WTC11 (cell line): ENCODE measurements around the gene UBXN2A. TPM values are rescaled to one million over a fixed set of nuclear protein-coding genes. Genes with fewer than 3 reads are reported as not detected.

ENCODE experiments used
- ATAC-seq: fragments of 200-7000 bp; cut with Tn5 transposase; 2 replicates; pipeline ENCODE4 v1.10.0; 2021; ENCODE audit warnings: mild to moderate bottlenecking, moderate library complexity
- CTCF ChIA-PET: fragments of 300-600 bp; sonication (Branson Sonifier 250); formaldehyde crosslinking; loops from one replicate; lab custom pipeline; 2021; ENCODE audit warnings: antibody characterized with exemption; lab: Charles Lee
- POLR2A ChIA-PET: fragments of 350-600 bp; sonication (Branson Sonifier 250); formaldehyde crosslinking; loops from one replicate; lab custom pipeline; 2021; ENCODE audit warnings: antibody characterized with exemption; lab: Charles Lee
- DNase-seq: peaks from one replicate; pipeline ENCODE4 v3.0.0; 2021; ENCODE audit warnings: low spot score
- H3K27ac Mint-ChIP-seq: 2 replicates; pipeline ENCODE4 v1.8.0; 2021; ENCODE audit warnings: mixed read lengths
- H3K27me3 Mint-ChIP-seq: 2 replicates; pipeline ENCODE4 v1.8.0; 2021; ENCODE audit warnings: low read depth, mild to moderate bottlenecking, moderate library complexity, mixed read lengths
- H3K36me3 Mint-ChIP-seq: 2 replicates; pipeline ENCODE4 v1.8.0; 2021; ENCODE audit warnings: mixed read lengths
- H3K4me1 Mint-ChIP-seq: 2 replicates; pipeline ENCODE4 v1.8.0; 2022; ENCODE audit warnings: mixed read lengths
- H3K4me3 Mint-ChIP-seq: 2 replicates; pipeline ENCODE4 v1.8.0; 2021; ENCODE audit warnings: mild to moderate bottlenecking, moderate library complexity, mixed read lengths
- H3K9me3 Mint-ChIP-seq: 2 replicates; pipeline ENCODE4 v1.8.0; 2021; ENCODE audit warnings: mixed read lengths
- E2F5 ChIP-seq: sonication (generic); formaldehyde crosslinking; IDR thresholded peaks from 2 replicates; pipeline ENCODE4 v1.8.1; 2022; ENCODE audit warnings: mild to moderate bottlenecking, moderate library complexity, missing genetic modification reagents
- total RNA-seq: library from RNA; stranded (reverse); gene quantifications from 3 replicates; pipeline ENCODE4 v1.2.3, GENCODE V29; 2021

Gene UBXN2A
- total RNA-seq, 1 experiment from 2014 or later: 16.8 TPM

- Mint-ChIP-seq H3K27me3 (no peaks in the 10 kb centered on the region), H3K4me1 (peaks cover 4% of the 10 kb centered on the region; the same call in 1 of the 2 replicates), H3K9me3 (no peaks in the 10 kb centered on the region), H3K36me3 (peaks cover 22% of the 10 kb centered on the region), H3K4me3 (no peak overlapping the region), H3K27ac (no peak overlapping the region)
- ChIA-PET CTCF (interaction anchor here (2.3 kb wide), 1 partner anchor 31 kb away, joined by 5 read pairs; the partner anchor contains the start of gene TP53I3), POLR2A (no interaction called here)
- ATAC-seq (no peak), DNase-seq (no peak)
- no peak for TF ChIP-seq E2F5 (CRISPR knock-in tag)
Observed at GRCh38 chr2:24052951-24053350, 112.7 kb downstream of the UBXN2A start.

Other genes starting within 250 kb of the UBXN2A start
- gene ATAD2B, start 13.3 kb upstream of the UBXN2A start, total RNA-seq: 18.3 to 21.5 TPM (median 18.4 TPM) in 3 replicates
- gene MFSD2B, start 69.6 kb downstream of the UBXN2A start, total RNA-seq: 0.42 to 0.55 TPM (median 0.50 TPM) in 3 replicates
- gene WDCP, start 106.9 kb downstream of the UBXN2A start, total RNA-seq: 30.5 to 33.6 TPM (median 31.9 TPM) in 3 replicates
- 58.6 to 83.9 TPM (median 74.8 TPM) in 3 replicates for gene FKBP1B, start 109.3 kb downstream of the UBXN2A start, total RNA-seq
- 117 to 128 TPM (median 126 TPM) in 3 replicates for gene SF3B6, start 135.9 kb downstream of the UBXN2A start, total RNA-seq
- 29.7 to 33.1 TPM (median 32.9 TPM) in 3 replicates for gene TP53I3, start 144.4 kb downstream of the UBXN2A start, total RNA-seq
- 0.48 TPM in 1 of 3 replicates, not detected in the others for gene PFN4, start 182.9 kb downstream of the UBXN2A start, total RNA-seq
- 2.7 to 7.4 TPM (median 6.9 TPM) in 3 replicates for gene FAM228B, start 183.0 kb downstream of the UBXN2A start, total RNA-seq
- 0.09 to 0.25 TPM in 2 of 3 replicates, not detected in the other for gene FAM228A, start 234.6 kb downstream of the UBXN2A start, total RNA-seq